Endothelial cell of hepatic sinusoid (primary cell): ENCODE measurements around the gene MSRB3.

Experiments
- in situ Hi-C: cut with HindIII; loops from 2 replicates; pipeline ENCODE4 v1.10.0; 2017; ENCODE audit warnings: low sequenced_read_pairs

The MSRB3 gene

DNA sequence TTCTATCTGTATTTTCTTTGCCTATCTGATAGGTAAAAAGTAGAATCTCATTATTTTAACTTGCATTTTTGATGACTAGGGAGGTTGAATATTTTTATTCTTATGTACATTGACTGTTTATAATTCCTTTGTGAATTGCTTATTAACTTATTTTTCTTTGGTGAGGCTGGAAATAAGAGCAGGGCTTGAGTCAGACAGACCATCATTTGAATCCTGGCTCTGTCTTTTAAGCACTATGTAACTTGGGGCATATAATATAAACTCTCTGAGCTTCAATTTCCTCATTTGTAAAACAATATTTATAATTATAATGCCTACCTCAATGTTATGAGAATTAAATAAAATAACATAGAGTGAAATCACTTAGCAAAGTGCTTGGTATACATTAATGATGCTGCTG is 108.9 kb downstream of the MSRB3 start:
- in situ Hi-C loops, result no loop called here

DNA sequence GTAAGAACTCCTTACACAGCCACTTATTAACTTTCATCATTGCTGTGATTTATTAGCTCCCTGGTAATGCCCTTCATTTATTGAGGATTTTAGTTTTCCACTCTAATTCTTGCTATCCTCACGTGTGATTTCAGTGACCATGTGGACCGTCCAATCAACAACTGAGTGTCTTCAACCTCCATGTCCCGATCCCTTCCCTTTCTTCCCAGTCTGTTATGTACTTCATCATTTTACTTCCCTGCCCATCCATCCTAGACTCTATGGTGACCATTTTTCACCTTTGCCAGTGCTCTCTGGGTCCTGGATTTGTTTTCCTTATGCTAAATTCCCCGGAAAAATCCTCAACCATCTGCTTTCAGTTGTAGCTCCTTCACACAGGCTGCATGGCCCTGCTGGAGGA is 111.0 kb downstream of the MSRB3 start:
- in situ Hi-C loops, result no loop called here

DNA sequence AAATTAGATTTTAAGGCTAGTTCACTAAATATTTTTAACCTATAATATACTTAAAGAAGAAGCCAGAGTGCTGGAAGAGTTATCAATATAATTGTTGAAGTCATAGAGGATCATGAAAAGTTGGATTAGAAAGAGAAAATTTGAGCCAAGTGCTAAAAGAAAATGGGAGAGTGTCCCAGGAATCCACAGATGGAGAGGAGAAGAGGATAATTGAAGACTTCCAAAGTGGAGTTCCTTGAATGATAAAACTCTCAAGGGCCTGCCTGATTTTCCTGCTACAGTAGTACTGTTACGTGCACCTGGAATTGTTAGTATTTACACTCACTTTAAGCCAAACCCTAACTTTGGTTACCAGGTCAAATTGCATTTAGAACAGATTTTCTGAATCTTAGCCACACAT is 113.2 kb downstream of the MSRB3 start:
- in situ Hi-C loops, result no loop called here

DNA sequence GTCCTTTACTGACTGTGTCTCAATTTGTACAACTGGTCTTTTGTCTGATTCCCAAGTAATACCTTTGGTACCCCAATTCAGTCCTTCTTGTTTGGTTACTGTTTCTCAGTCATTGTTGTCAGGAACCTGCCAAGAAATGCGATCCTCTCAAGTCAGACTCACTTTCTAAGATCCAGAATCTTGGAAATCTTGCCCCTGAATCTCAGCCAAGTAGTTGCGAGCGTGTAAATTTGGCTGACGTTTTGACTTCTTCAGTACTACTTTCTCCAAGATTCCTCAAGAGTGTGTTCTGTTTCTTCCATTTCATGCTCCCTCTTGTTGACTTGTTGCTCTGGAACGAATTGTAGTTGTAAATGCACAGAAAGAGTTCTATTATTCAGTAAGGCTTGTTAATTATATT is 114.0 kb downstream of the MSRB3 start:
- in situ Hi-C loops, result no loop called here

DNA sequence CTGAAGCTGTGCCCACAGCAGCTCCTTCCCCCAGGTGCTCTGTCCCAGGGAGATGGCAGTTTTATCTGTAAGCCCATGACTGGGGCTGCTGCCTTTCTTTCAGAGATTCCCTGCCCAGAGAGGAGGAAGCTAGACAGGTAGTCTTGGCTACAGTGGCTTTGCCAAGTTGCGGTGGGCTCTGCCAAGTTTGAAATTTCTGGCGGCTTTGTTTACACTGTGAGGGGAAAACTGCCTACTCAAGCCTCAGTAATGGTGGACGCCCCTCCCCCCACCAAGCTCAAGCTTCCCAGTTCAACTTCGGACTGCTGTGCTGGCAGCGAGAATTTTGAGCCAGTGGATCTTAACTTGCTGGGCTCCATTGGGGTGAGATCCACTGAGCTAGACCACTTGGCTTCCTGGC is 124.7 kb downstream of the MSRB3 start:
- in situ Hi-C loops, result no loop called here

DNA sequence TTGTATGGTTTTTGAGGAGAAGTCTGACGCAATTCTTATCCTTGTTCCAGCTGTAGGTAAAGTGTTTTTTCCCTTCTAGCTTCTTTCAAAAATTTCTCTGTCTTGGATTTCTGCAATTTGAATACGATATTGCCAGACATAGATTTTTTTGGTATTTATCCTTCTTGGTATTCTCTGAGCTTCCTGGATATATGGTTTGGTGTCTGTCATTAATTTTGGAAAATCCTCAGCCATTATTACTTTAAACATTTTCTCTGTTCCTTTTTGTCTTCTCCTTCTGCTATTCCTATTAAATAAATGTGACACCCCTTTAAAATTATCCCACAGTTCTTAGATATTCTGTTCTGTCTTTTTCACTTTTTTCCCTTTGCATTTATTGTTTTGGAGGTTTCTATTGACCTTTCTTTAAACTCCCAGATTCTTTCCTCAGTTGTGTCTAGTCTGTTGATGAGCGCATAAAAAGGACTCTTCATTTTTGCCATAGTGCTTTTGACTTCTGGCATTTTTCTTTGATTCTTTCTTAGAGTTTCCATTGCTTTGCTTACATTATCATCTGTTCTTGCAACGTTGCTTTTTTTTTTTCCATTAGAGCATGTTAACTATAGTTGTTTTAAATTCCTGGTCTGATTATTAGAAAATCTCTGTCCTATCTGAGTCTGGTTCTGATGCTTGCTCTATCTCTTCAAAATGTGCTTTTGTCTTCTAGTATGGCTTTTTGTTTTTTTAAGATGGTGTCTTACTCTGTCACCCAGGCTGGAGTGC is 129.1 kb downstream of the MSRB3 start:
- in situ Hi-C loops, result no loop called here

DNA sequence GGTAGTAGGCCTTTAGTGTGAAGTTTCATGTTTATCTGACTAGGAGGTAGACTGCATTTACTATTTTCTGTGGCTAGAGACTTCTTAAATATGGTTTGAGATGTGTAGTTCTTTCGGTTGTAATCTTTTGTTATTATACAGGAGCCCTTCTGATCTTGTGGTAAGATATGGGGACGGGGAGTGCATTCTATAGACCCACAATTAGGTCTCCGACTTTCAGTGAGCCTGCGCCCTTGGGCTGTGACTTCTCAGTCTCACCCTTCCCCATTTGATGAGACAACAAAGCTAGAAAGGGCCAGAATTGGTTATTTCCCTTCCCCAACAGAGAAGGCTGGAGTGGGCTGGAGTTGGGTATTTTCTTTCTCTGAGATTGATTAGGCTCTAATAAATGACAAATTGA is 130.0 kb downstream of the MSRB3 start:
- in situ Hi-C loops, result no loop called here

DNA sequence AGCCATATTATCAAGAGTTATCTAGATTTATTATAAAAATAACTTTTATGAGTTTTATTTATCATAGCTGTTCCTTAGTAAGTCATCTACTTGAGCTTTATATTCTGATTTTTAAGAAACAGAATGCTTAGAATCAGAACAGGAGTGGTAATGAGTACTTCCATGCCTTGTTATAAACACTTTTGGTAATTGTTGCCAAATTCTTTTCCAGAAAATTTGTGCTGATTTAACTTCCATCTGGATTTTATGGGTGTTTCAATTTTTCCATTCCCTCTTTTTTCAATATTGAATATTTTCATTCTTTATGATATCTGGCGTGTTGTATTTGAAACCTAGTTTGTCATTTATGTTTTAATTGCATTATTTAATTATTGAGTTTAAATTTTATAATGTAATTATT is 131.2 kb downstream of the MSRB3 start:
- in situ Hi-C loops, result no loop called here

DNA sequence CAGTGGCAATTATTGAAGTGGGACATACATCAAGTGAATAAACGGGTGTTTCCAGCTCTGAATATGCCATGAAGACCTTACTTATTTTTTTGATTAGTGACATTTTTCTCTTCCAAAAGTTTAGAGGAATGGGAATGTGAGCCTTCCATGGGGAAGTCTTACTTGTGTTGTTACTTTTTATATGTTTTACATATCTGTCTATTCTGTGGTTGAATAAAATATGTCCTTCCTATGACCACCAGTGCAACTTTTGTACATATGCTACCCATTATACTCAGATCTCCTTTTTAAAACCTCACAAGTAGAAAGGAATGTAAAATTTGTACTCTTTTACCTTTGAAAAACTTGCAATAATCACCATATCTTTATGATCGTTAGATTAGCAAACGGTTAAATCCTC is 132.7 kb downstream of the MSRB3 start:
- in situ Hi-C loops, result no loop called here

DNA sequence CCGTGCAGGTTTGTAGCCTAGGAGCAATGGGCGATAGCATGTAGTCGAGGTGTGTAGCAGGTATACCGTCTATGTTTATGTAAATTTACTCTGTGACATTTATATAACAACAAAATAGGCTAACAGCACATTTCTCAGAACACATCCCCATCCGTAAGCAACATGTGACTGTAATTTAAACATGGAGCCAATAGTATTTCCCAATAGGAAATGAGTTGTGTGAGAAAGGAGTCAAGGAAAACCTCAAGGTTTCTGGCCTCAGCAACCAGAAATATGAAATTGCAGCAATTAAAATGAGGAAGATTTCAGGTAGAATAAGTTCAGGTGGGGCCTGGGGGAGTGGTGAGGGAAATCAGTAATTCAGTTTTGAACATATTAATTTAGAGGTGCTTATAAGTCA is 136.0 kb downstream of the MSRB3 start:
- in situ Hi-C loops, result no loop called here

DNA sequence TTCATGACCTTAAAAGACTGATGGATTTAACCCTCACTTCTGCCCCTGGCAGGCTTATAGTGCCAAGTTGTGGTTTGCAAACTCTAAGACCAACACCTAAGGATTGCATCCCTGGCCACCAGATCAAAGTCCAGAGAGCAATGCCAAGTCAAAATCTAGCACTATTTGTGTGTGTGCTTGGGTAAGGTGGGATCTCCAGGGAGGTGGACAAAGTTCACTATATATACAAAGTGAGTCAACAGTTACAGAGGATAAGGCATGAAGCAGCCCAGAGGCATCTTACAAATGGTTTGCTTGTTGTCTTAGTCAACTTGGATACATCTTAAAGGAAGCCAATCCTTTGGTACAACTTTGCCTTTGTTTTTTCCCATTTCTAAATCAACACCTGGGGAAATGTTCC is 137.3 kb downstream of the MSRB3 start:
- in situ Hi-C loops, result no loop called here

DNA sequence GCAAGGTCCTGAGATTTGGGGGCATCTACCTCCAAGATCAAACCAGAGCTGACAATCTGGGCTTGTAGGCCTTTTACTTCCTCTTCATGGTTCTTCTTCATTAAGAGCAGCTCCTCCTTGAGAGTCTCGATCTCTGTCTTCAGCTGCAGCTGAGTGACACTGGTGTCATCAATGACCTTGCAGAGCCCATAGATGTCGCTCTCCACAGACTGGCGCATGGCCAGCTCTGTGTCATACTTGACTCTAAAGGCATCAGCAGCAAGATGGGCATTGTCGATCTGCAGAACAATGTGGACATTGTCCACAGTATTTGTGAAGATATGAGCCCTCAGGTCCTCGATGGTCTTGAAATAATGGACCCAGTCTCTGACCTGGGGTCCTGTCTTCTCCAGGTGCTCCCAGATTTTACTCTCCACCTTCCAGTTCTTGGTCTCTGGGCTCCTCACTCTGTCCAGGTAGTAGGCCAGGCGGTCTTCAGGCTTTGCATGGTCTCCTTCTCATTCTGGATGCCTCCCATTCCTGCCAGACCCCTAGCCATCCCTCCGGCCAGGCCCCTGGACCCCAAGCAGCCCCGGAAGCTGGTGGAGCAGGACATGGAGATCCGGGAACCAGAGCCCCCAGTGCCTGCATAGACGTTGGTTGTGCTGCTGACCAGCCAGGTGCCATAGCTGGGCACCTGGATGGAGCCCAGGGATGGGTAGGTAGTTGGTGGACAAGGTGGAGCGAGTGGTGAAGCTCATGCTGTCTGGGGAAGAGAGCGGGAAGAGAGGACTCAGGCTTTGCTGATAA is 141.0 kb downstream of the MSRB3 start:
- in situ Hi-C loops, result no loop called here

DNA sequence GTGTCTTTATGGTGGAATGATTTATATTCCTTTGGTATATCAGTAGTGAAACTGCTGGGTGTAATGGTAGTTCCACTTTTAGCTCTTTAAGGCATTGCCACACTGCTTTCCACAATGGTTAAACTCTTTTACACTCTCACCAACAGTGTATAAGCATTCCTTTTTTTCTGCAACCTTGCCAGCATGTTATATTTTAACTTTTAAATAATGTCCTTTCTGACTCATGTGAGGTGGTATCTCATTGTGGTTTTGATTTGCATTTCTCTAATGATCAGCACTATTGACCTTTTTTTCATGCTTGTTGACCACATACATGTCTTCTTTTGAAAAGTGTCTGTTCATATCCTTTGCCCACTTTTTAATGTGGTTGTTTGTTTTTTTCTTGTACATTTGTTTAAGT is 142.5 kb downstream of the MSRB3 start:
- in situ Hi-C loops, result no loop called here

DNA sequence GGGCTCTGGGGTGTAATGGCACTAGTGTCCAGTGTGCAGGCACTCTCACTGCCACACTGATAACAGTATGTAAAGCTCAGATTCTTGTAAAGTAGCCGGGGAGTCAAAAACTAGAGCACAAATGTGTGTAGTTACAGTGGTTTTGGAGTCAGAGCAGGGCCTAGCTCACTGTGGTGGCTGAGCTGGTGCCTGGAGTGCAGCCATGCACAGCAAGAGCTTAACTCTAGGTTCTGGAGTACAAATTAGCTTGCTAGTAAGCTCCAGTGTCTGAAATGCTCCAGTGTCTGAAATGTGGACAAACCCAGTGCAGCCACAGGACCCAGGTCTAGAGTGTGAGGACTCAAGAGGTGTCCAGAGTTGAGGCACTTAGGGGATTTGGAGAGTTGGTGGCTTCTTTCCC is 149.2 kb downstream of the MSRB3 start:
- in situ Hi-C loops, result no loop called here

DNA sequence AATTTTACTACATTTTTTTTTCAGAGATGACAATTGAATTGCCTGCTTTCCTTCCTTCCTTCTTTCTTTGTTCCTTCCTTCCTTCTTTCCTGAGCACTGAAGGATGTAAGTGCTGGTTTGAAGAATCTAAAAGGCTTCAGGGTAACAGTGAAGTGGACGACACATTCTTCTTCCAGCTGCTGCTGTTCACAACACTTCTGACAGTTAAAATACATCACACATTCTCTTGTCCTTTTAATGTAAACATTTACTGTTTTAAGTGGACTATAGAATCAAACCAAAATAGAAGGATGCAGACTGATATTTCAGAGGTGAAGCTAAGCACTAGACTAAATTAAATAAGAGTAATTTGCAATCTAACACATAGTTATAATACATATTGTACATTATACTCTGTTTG is 151.5 kb downstream of the MSRB3 start:
- in situ Hi-C loops, result no loop called here

DNA sequence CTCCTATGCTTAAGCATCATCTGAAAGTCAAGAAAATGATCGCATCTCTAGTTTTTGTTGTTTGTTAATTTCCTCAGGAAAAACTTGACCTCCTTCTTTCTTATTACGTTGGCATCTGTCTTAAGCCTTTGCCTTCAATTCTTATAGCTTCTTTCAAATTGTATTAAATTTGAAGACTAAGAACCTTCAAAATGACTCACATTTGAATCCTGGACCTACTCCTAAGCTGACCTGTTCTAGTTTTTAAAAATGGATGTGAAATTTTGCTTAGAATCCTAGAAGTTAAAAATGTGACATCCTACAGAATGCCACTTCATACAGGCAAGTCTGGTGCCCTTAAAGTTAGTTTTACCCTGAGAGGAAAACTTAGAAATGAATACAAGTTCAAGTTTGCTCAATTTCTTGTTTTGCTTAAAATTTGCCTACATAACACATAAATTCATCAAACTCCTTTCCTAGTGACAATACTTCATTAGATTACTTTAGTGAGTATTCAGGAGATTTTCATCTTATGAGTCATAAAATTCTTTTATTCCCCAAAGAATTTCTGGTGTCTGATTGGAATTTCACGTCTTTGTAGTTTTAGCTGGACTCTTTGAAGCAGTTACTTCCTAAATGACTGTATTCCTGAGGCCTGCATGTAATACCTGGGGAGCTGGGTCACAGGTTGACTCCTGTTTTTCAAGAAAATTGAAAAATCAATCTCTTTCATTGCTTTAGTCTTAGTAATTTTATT is 152.3 kb downstream of the MSRB3 start:
- in situ Hi-C loops, result no loop called here

DNA sequence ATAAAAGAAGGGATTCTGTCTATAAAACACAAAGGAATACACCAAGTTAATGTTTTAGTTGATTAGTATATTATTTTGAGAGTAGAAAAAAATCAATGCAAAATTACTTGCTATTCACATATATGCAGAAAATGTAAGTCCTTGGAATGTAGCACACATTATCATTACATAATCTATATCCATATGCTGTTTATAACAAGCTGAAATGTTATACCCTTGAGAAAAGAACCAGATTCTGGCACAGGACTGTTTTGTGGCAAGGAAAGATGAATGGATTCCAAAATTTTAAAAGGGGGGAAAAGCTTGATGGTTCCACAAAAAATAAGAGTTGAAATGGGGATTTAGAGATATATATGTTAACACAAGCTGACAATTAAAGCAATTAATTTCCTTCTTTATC is 153.6 kb downstream of the MSRB3 start:
- in situ Hi-C loops, result no loop called here

DNA sequence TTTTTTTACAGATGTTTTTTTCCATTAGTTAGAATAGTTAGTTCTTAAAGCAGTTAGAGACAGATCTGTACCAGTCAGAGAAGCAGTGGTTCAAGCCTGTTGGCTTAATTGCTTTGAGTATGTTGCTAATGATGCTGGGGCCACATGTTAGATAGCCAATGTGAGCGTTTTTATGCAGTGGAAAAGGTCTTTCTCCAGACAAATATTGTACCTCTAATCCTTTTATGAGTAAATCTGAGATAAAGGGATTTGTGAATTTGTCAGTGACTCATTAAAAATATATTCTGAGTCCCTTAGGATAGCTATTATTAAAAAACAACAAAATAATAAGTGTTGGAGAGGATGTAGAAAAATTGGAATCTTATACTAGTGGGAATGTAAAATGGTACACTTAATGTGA is 154.2 kb downstream of the MSRB3 start:
- in situ Hi-C loops, result no loop called here

DNA sequence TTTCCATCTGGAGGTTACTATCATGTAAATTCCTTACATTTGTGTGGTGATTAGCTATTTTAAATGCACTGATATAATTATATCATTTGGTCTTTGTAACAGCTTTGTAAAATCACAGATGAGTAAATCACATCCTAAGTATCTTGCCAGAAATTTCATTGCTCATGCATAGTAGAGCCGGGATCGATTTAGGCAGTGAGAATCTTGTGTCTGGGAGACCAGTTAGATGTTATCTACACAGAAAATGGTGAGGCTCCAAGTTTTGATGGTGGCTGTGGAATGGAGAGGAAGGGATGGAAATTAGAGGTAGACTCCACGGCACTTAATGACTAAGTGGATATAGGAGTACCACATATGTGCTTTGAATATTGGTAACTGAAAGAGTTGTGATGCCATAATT is 156.3 kb downstream of the MSRB3 start:
- in situ Hi-C loops, result no loop called here

DNA sequence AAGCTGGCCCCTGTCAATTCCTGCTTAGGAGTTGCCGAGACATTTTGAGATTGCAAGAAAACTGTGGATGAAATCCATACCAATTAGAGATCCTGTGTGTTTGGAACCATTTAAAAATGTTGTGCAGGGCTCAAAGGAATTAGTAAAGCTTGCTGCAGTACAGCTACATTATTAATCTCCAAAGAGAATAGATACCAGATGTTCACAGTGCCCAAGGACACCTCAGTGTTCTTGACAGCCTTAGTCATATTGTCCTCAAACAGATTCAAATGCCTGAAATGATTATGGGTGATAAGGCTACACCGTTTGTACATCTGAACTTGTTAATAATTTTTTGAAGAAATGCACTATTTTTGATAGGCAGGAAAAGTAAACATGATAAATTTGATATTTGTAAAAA is 164.6 kb downstream of the MSRB3 start:
- in situ Hi-C loops, result no loop called here

DNA sequence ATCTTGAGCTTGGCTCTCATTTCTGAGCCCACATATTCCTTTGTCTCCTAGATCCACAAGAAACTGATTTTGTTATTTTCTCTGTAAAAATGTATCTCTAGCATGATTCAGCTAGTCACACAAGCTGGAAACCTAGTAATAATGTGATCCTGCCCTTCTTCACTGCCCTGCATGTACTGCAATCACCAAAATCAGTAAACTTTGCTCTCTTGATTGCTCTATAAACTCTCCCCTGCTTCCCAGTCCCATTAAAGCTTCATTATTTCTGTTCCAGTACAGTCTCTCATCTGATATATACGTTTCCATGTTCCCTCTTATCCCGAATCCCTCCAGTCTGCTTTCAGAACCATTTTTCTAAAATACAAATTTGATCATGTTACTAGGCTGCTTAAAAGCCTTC is 166.5 kb downstream of the MSRB3 start:
- in situ Hi-C loops, result no loop called here

DNA sequence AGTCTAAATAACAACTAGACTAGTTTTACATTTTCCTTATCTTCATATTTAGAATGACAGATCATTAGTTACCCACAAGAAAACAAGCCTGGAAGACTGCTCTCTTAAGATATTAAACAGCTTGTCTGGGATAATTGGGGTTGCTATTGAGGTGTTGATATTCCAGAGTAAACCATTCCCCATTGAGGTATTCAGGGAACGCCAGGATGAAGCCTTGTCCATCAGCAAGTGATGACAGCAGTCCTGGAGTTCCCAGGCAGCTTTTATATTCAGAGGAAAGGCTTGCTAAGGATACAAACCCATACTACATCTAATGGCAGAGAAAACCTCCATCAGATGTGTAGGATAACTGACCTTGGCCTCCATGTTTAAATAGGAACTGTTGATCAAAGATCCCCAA is 168.4 kb downstream of the MSRB3 start:
- in situ Hi-C loops, result no loop called here
